Epithelial cell of prostate (primary cell): ENCODE measurements around the gene TSNAX.
"Not testable (repeated sequence)": the region's sequence is repeated elsewhere in the genome, so short reads cannot be mapped to it uniquely, and the experiment has no call there.

Experiments used
- DNase-seq: peaks from one replicate; pipeline ENCODE4 v3.0.0-alpha.2; 2011; ENCODE audit warnings: low read depth, low spot score
- H3K27ac ChIP-seq: fragments of 450-650 bp; 2 replicates; pipeline ENCODE4 v1.5.1; 2017; ENCODE audit warnings: mild to moderate bottlenecking

Gene TSNAX

DNA sequence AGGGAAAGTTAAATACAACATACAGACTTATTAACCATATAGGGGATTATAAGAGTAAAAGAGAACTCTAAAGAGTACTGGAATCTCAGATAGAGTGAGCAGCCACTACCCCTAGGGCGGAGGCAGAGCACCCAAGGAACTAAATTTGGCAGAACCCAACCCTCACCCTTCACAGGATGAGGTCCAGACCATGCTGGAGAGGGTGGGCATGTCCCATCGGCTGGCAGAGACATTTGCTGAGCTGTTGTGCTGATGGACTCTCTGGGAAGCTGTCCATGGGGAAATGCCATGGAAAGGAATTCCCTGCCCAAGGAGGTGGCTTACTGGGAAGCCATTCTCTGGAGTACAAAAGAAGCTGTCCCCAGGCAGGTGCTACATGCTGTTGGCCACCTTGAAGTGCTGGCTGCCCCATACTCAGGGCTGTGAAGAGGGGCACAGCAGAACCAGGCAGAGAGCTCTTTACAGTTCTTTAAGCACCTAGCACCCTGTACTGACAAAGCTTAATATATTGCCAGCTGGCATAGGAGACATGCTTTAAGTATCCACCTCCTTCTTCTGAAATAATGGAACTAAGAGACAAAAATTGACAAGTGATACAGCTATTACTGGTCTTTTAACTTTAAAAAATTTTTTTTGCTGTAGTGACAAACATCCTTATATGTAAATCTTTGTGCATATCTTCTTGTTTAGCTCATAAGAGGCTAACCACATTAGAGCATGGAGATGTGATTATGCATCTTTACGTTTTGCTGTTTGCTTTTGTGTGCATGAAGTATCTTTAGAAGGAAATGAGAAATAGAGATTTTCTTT is 29.6 kb downstream of the TSNAX start:
- DNase-seq: no peak
- H3K27ac ChIP-seq: no peak overlapping the region

DNA sequence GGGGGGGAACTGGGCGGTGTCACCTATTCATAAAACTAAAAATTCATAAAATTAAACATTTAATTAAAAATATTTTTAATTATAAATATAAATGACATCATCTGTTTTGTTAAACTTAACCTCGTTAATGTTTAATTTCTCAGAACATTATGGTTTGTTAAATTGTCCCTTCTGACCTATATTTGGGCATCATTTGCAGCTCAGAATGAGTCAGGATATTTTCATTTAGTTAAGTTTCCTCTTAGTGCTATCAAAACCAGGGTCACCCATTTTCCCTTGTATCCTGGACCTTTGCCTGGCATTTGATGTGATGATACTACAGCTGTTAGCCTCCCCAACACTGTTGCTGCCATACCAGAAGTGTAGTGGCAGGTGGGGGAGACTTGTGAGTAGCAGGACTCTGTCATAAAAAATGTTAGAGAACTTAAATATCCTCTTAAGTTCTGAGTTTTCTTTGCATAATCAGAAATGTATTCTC is 30.3 kb downstream of the TSNAX start:
- DNase-seq: no peak
- no peak overlapping the region for H3K27ac ChIP-seq

DNA sequence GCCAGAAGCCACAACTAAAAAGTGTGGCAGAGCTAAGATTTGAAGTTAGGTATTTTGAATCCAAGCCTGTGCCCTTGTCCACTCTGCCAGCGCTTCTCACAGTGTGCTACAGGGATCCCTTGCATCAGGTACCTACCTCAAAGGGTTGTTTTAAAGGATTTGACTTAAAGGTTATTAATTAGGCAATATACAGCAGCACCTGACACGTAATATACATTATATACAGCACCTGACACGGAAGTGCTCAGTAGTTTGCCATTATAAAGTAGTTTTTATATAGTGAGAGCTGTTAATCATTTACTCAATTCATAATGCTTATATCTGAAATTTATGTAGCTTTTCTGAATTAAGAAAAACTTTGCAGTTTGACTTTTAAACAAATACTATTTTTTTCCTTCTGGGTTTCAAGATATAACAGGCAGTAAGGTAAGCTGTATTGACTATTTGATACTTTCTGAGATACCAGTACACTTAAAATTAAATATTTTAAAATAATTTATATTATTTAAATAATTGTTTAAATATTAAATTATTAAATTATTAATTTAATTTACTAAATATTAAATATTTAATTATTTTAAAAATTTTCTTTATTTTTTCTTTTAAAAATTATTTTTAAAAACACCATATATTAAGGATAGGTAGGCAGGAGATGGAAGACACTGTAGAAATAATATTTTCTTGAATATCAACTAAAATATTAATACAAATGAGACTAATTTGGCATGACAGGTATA is 33.3 kb downstream of the TSNAX start:
- H3K27ac ChIP-seq: no peak overlapping the region
- no peak for DNase-seq

DNA sequence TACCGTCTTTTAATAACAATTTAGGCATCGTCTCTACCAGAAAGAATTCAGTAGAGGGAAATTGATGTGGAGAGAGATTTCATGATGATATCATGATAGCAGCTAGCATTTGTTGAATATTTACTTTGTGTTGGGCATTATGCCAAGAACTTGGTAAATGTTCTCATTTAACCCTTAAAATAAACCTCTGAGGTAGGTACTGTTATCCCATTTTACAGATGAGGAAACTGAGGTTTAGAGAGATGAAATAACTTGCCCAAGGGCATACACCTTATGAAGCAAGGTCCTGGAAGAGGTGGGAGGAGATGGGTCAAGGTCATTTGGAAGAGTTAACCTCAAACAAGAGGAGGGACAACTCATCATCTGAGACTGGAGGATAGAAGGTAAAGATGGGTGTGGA is 34.8 kb downstream of the TSNAX start:
- DNase-seq: no peak
- H3K27ac ChIP-seq: no peak overlapping the region

DNA sequence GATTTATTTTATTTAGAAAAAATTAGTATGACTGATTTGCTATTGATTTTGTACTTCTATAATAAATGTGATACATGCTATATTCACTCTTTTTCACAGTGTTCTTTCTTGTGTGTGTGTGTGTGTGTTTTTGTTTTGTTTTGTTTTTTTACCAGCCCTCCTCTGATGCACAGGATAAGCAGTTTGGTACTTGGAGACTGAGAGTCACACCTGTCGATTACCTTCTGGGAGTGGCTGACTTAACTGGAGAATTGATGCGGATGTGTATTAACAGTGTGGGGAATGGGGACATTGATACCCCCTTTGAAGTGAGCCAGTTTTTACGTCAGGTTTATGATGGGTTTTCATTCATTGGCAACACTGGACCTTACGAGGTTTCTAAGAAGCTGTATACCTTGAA is 35.9 kb downstream of the TSNAX start:
- no peak overlapping the region for H3K27ac ChIP-seq
- DNase-seq: no peak

DNA sequence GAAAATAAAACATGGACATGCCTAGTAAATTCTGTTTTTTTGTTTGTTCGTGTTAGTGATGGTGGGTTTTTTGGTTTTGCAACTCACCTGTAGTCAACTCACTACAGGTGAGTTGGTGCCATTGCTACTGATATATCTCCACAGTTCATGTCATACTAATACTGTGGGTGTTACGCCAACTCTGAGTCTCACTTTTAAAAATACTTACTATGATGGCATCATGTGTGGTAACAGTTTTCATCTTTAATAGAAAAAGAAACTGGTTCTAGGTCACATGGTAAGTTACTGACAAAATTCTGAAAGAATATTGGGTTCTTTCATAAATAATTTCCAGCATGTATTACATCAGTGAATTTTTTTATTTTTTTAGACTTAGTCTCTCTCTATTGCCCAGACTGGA is 38.0 kb downstream of the TSNAX start:
- DNase-seq: no peak
- H3K27ac ChIP-seq: no peak overlapping the region

DNA sequence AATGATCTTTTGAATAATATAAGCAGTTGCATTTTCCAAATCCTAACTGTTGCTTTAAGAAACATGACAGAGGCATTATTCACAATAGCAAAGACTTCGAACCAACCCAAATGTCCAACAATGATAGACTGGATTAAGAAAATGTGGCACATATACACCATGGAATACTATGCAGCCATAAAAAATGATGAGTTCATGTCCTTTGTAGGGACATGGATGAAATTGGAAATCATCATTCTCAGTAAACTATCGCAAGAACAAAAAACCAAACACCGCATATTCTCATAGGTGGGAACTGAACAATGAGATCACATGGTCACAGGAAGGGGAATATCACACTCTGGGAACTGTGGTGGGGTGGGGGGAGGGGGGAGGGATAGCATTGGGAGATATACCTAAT is 41.8 kb downstream of the TSNAX start:
- DNase-seq: not testable (repeated sequence)

DNA sequence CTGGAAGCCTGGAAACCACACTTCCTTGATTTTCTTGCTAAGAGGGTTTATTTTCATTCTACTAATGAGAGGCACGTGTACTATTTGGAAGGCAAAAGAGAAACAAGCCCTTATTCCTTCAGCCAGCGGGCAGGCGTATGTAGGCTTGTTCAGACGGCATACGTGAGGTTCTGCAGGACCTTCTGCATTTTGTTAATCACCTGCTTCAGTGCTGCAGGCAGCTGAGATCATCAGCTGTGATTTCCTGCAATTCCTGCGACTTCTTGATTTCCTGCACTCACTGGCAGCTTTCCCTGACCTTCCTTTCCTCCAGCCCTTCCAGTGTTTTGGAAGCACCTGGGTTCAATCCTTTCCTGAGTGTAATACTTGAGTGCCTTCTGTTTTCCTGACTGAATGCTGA is 43.4 kb downstream of the TSNAX start:
- H3K27ac ChIP-seq: no peak overlapping the region
- no peak for DNase-seq

More for the DNA sequence above, 41.8 kb downstream of the TSNAX start:
- not testable (repeated sequence) for H3K27ac ChIP-seq

DNA sequence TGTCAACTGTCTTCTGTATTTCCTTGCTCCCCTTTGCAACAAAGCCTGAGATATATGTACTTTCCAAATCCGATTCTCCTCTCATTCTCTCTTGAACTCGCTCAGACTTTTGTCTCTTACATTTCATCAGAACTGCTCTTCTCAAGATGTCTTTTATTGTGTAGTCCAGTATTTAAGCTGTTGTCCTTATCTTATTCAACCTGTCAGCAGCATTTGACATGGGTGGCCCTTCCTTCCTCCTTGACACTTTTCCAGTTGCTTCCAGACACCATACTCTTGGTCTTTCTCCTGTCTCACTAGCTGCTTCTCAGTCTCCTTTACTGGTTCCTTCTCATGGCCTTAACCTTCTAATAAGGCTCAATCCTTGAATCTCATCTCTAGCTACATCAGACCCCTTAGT is 47.0 kb downstream of the TSNAX start:
- no peak for DNase-seq
- H3K27ac ChIP-seq: no peak overlapping the region

DNA sequence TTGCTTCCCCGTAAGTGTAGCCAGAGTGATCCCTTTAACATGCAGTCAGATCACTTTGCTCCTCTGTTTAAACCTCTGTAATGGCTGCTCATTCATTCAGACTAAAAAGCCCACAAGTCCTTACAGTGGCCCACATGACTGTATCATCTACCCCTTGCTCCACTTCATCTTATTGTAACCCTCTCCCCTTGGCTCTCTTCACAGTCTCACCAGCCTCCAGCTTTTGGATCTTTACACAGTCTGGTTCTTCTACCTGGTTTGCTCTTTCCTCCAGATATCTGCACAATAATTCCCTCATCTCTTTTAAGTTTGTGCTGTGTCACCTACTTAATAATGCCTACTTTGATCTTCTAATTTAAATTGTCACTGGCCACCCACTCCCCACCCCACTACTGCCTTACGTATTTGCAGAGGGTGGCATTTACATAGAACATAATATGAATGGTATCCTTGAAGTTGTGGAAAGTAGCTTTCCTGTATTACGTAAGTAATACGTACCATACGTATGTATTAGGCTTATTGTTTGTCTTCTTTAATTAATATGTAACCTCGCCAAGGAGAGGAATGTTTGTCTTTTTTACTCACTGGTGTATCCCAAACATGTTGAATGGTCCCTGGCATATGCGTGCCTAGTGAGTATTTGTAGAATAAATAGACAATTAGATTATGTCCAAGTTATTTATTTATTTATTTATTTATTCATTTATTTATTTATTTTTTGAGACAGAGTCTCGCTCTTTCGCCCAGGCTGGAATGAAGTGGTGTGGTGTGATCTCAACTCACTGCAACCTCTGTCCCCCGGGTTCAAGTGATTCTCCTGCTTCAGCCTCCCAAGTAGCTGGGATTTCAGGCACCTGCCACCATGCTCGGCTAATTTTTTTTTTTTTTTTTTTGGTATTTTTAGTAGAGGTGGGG is 48.6 kb downstream of the TSNAX start:
- H3K27ac ChIP-seq: no peak overlapping the region
- no peak for DNase-seq

DNA sequence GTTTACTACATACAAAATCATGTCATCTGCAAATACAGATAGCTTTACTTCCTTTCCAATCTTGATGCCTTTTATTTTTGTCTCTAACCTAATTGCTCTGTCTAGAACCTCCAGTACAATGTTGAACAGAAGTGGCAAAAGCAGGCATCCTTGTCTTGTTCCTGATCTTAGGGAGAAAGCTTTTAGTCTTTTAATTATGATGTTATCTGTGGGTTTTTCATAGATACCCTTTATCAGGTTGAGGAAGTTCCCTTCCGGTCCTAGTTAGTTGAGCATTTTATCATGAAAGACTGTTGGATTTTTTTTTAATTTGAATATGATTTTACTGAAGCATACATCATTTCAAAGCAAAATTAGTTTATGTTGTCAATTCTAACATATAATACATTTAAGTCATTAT is 52.4 kb downstream of the TSNAX start:
- DNase-seq: no peak
- H3K27ac ChIP-seq: no peak overlapping the region

DNA sequence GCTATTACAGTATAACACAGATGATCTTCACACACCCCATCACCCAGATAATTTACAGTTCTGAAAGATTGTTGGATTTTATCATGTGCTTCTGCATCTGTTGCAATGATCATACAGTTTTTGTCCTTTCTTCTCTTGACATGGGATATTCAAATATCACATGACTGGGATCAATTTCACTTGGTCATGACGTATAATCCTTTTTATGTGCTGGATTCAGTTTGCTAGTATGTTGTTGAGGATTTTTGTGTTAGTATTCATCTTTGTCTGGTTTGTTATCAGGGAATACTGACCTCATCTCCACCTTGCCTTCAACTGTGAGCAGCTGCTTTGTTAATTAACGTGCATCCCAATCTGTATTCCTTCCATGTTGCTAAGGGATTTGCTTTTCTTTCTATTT is 53.4 kb downstream of the TSNAX start:
- H3K27ac ChIP-seq: no peak overlapping the region
- DNase-seq: no peak

DNA sequence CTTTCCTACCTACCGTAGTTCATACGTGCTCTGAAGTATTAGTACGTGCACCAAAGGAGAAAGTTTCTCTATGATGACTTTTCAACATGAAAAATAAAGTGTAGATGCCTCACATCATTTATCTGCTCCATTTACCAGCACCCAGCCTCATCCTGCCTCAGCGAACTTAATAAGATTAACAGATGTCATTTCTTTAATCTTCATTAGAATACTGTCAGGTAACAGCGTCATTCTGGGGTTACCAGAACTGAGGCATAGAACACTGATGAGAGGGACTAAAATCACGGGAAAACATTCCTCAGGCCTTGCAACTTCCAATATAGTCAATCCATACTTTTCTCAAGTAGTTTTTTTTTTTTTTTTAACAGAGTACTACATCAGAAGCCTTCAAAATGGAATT is 54.9 kb downstream of the TSNAX start:
- H3K27ac ChIP-seq: no peak overlapping the region
- no peak for DNase-seq

DNA sequence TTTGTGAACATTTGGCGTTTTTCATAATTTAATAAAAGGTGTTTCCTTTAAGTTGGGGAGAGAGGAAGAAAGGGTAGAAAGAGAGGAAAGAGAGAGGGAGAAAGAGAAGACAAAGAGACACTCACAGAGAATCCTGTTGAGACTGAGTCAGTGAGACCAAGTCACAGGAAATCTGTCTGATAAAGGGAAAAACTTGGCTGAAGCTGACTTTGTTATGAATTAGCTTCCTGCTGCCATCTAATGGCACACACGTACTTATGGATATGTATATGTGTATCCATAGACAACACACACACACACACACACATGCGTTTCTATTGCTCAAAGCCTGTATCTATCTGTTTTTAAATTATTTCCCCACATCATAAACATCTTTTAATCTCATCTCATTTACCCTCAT is 55.6 kb downstream of the TSNAX start:
- no peak for DNase-seq
- H3K27ac ChIP-seq: no peak overlapping the region

DNA sequence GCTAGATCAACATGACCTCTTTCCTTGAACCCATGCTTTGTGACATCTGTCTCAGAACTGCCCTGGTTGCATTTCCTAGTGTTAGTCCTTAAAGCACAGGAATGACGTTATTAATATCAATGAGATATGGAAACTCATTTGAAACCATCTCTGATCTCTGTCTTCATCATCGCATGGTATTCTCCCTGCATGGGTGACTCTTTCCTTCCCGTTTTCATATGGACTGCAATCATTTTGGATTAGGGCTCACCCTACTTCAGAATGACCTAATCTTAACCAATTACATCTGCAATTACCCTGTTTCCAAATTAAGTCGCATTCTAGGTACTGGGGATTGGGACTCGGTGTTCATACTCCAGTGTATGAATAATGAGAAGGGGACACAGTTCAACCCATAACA is 56.5 kb downstream of the TSNAX start:
- H3K27ac ChIP-seq: no peak overlapping the region
- no peak for DNase-seq

DNA sequence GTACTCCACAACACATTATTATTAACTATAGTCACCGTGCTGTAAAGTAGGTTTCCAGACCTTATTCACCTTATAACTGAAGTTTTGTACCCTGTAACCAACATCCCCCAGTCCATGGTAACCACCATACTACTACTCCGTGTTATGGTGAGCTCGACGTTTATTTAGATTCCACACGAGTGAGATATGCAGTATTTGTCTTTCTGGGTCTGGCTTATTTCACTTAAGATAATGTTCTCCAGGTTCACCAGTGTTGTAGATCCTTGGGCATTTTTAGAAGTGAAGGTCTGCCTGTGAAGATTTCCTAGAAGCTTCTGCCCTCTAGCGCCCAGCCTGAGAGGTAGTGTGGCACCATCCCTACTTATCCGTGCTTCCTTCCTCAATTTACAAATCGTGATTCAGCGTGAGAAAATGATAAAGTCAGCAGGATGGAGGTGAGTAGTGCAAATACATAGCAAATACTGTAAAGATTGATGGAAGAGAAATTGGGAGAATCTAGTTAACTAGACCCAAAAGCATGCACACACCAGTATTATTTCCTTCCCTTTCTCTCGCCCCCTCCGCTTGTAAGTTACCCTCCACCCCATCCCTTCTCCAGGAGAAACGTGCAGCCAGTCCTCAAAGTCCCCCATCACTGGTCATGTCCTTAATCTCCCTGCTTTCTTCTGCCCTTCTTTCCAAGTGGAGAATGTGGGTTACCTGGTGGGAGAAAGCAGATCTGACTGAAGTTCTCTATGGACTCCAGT is 62.2 kb downstream of the TSNAX start:
- H3K27ac ChIP-seq: no peak overlapping the region
- no peak for DNase-seq

DNA sequence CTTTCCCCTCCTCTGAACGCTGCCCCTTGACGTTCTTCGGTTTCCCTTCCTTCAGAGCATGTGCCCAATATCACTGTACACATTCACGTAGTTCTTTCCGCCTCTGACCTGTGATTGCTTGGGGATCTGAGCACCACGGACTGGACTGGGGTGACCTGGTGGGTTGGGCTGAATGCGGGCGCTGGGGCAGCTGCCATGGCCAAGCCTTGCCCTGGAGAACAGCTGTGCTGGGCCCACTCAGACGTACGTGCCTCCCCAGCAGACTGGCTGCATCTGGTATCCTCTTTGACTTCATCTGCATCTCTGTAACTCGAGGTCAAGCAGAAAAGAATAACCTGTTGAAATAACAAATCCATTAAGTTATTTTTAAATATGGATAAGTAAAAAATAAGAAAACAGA is 63.0 kb downstream of the TSNAX start:
- no peak for DNase-seq
- no peak overlapping the region for H3K27ac ChIP-seq

DNA sequence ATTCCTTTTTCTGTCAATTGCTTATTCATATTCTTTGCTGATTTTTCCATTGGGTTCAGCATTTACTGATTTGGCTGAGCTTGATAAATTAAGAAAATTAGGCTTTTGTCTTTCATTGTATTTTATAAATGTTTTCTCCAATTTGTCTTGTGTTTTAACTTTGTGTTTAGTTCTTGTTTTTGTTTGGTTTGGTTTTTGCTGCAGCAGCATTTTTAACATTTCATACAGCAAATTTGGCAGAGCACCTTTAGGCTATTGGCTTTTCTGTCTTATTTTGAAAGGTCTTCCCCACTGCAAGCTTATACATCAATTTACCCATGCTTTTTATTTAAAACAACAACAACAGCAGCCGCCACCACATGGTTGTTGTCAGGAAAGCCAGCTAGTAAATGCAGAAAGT is 64.3 kb downstream of the TSNAX start:
- DNase-seq: no peak
- H3K27ac ChIP-seq: no peak overlapping the region

DNA sequence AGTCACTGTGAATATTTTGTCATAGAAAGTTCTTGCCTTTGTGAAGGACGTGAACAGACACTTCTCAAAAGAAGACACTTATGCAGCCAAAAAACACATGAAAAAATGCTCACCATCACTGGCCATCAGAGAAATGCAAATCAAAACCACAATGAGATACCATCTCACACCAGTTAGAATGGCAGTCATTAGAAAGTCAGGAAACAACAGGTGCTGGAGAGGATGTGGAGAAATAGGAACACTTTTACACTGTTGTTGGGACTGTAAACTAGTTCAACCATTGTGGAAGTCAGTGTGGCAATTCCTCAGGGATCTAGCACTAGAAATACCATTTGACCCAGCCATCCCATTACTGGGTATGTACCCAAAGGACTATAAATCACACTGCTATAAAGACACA is 64.8 kb downstream of the TSNAX start:
- H3K27ac ChIP-seq, DNase-seq: not testable (repeated sequence)

DNA sequence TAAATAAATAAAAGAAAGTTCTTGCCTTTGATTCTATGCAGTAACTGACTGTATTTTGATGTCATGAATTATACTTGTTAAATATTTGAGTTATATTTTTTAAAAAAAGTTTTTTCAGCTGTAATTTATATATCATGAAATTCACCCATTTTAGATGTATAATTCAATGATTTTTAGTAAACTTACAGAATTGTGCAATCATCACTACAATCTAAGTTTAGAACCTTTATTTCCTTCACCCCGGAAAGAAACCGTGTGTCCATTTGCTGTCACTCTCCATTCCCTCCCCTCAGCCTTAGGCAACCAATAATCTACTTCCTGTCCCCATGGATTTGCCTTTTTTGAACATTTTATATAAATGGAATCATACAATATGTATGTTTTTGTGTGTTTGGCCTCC is 65.7 kb downstream of the TSNAX start:
- H3K27ac ChIP-seq: no peak overlapping the region
- no peak for DNase-seq
